ENCODE results near the gene KRT32.

Gene KRT32

GRCh38 chr17:41448506-41448905, 18.7 kb downstream of the KRT32 start:
- DNase-seq (ENCODE audit: low spot score), result no peak
- no peak for TF ChIP-seq CTCF (IDR thresholded peaks at IDR 0.05; ENCODE audit: extremely low read depth, insufficient read depth, missing control alignments)
- in situ Hi-C loops (cut with MboI; ENCODE audit: low pct_unique_long_range_greater_than_20kb, low sequenced_read_pairs, unreplicated experiment), result no loop called here

DNA sequence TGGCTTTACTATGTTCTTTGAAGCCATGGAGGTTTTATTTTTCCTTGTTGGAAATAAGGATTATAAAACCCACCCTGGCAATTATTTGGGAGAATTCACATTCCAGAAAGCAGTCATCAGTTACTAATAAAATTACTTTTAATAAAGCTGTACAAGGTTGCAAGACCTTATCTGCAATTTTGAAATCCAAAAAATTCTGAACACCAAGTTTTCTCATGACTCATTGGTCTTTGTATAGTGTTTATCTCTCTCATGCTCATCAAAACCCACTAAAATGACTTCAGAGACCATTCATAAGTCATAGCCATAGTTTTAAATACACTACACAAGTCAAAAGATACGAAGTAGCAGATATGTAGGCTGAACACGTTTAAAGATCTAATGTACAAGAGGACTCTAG, 20.4 kb downstream of the KRT32 start:
- TF ChIP-seq CTCF (IDR thresholded peaks at IDR 0.05; ENCODE audit: extremely low read depth, insufficient read depth, missing control alignments), result no peak
- in situ Hi-C loops (cut with MboI; ENCODE audit: low pct_unique_long_range_greater_than_20kb, low sequenced_read_pairs, unreplicated experiment), result no loop called here
- DNase-seq (ENCODE audit: low spot score), result no peak

DNA sequence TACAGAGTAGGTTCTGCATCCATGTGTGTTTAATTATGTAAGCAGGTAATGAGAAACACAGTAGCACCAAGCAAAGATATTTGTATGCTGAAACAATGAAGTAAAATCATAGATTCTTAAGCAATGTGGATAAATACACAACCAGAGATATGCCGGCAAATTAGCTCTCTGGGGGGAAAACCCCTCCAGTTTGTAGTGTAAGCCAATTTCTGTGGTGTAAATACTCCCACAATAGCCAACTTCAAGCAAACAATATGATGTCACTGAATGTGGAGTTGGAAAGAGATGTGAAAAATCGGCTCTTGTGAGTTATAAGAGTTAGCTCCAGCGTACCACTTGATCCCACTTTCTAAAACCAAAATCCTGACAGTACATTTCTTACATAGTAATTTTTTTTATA, 22.5 kb downstream of the KRT32 start:
- TF ChIP-seq CTCF (IDR thresholded peaks at IDR 0.05; ENCODE audit: extremely low read depth, insufficient read depth, missing control alignments), result no peak
- no peak for DNase-seq (ENCODE audit: low spot score)
- in situ Hi-C loops (cut with MboI; ENCODE audit: low pct_unique_long_range_greater_than_20kb, low sequenced_read_pairs, unreplicated experiment), result no loop called here

DNA sequence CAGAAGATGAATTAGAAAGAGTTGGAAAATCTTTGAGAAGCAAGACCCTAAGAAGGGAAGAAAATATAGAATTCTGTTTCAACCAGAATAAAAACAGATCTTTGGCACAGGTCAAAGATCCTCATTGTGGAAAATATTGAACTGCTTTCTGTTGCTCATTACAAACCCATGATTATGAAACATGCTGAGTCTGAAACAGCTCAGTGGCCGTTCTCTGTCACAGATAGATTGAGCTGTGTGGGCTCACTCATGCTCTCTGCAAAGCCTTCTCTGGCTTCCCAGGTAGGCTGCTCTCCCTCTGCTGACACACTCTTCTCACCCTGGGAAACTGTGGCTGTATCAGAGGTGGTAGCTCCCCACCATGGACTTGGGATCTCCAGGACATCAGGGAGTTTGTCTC, 23.0 kb downstream of the KRT32 start:
- in situ Hi-C loops (cut with MboI; ENCODE audit: low pct_unique_long_range_greater_than_20kb, low sequenced_read_pairs, unreplicated experiment), result no loop called here
- DNase-seq (ENCODE audit: low spot score), result no peak
- TF ChIP-seq CTCF (IDR thresholded peaks at IDR 0.05; ENCODE audit: extremely low read depth, insufficient read depth, missing control alignments), result no peak

DNA sequence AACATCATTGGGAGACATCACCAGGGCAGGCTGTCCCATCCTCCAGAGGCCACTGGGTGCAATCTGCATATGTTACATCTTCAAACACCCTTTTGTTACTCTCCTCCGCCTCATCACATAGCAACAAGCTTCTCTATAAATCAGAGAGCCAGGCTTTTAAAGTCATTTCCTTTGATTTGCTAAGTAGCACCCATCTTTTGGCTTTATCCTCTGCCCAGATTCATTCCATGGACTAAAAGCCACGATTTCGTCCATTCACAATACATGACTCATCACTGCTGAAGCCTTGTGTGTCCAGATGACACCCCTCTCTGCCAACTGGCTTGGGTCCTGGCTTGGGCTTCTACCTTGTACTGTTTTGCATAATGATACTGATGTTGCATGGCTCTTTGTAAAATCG, 24.4 kb downstream of the KRT32 start:
- in situ Hi-C loops (cut with MboI; ENCODE audit: low pct_unique_long_range_greater_than_20kb, low sequenced_read_pairs, unreplicated experiment), result no loop called here
- TF ChIP-seq CTCF (IDR thresholded peaks at IDR 0.05; ENCODE audit: extremely low read depth, insufficient read depth, missing control alignments), result no peak
- DNase-seq (ENCODE audit: low spot score), result no peak

- no peak for TF ChIP-seq CTCF (IDR thresholded peaks at IDR 0.05; ENCODE audit: extremely low read depth, insufficient read depth, missing control alignments)
- in situ Hi-C loops (cut with MboI; ENCODE audit: low pct_unique_long_range_greater_than_20kb, low sequenced_read_pairs, unreplicated experiment), result no loop called here
- DNase-seq (ENCODE audit: low spot score), result no peak
These were observed 26.6 kb downstream of the KRT32 start, which contains the start of gene KRT38 for GRCh38 chr17:41440531-41441033. TSS of gene KRT38 (minus strand) at chr17:41440983. CDS start at chr17:41440921, 62 bp downstream.

DNA sequence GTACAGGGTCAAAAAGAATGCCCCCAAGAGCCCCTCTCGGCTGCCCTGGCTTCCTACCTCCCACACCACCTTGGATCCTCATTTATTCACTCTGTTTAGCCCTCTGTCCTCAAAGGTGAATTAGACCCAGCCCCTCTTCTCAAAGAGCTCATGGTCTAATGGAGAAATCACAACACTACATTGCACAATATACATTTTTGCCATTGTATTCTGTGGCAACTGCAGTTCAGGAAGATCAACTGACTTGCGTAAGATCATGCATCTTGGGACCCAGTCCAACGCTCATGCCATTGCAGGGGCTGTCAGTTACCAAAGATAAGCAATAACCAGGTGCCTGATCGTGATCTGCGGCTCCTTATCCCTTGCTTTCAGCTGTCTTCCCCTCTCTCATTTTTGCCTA, 27.8 kb downstream of the KRT32 start:
- in situ Hi-C loops (cut with MboI; ENCODE audit: low pct_unique_long_range_greater_than_20kb, low sequenced_read_pairs, unreplicated experiment), result no loop called here
- no peak for DNase-seq (ENCODE audit: low spot score)

More for the DNA sequence above, 27.8 kb downstream of the KRT32 start:
- TF ChIP-seq CTCF (IDR thresholded peaks at IDR 0.05; ENCODE audit: extremely low read depth, insufficient read depth, missing control alignments), result no peak
